Thyroid gland (tissue), 4 donors: ENCODE data around the gene FKBP4. TPM values are rescaled to one million over a fixed set of nuclear protein-coding genes. Genes with fewer than 3 reads are reported as not detected.

ENCODE experiments used
- DNase-seq, 2 donors: peaks; one replicate each; pipeline ENCODE4 v3.0.0-alpha.2; 2019
- H3K27ac ChIP-seq, 3 donors: fragments of 200-600 bp; sonication (generic); 1 replicate in 2 of 3; 2 replicates in 1 of 3; pipeline ENCODE4 v1.5.1; 2016 to 2019; ENCODE audit warnings: mild to moderate bottlenecking in 1 of 3, moderate library complexity in 1 of 3
- H3K27me3 ChIP-seq: fragments of 200-600 bp; sonication (generic); one replicate; pipeline ENCODE4 v1.5.1; 2019
- H3K36me3 ChIP-seq, 2 donors: fragments of 200-600 bp; sonication (generic); one replicate each; pipeline ENCODE4 v1.5.1; 2016 to 2019
- H3K4me1 ChIP-seq, 2 donors: fragments of 200-600 bp; sonication (generic); one replicate each; pipeline ENCODE4 v1.5.1; 2017 to 2019
- H3K4me3 ChIP-seq, 3 donors: fragments of 200-600 bp; sonication (generic); replicated peaks in 1 of 3; 1 replicate in 2 of 3; 2 replicates in 1 of 3; pipeline ENCODE4 v1.5.1; 2016; ENCODE audit warnings: mild to moderate bottlenecking in 1 of 3
- H3K9me3 ChIP-seq: fragments of 200-600 bp; sonication (generic); one replicate; pipeline ENCODE4 v1.5.1; 2017
- CTCF ChIP-seq, 6 experiments: fragments of 200-600 bp in 3 of 6; fragments of 450-650 bp in 3 of 6; sonication (generic) in 3 of 6; IDR thresholded peaks; one replicate each; pipeline ENCODE4 v1.5.1; 2016 to 2019; ENCODE audit warnings: antibody characterized with exemption in 6 of 6, mild to moderate bottlenecking in 2 of 6, inconsistent platforms in 1 of 6, moderate library complexity in 1 of 6
- POLR2A ChIP-seq, 2 donors: fragments of 450-650 bp; IDR thresholded peaks; one replicate each; pipeline ENCODE4 v1.6.1; 2017; ENCODE audit warnings: antibody characterized with exemption in 2 of 2, mild to moderate bottlenecking in 2 of 2, moderate library complexity in 1 of 2
- WGBS, 2 donors: methylation state at CpG; one replicate each; pipeline ENCODE4 v1.1.5; 2017; 5-methylcytosine and 5-hydroxymethylcytosine counted together
- intact Hi-C: fragments of 100-400 bp; cut with DNase I; formaldehyde crosslinking; loops from one replicate; pipeline ENCODE4 v1.15.1; 2023
- total RNA-seq, 4 donors: library from RNA; depleted of rRNA; stranded (reverse); fragments of >200 nt; gene quantifications; one replicate each; pipeline ENCODE4 v1.2.3, GENCODE V29; 2016

FKBP4 gene
- total RNA-seq, 4 donors from 2014 or later, result 43.5 to 69.9 (median 47.0) TPM

- Histone ChIP-seq H3K4me3 (peak overlapping the region; percentile 13 to 74 (median 59)), H3K27me3 (no peaks in the 10 kb centered on the region), H3K36me3 (peaks cover 25 to 31% of the 10 kb centered on the region in 2 donors), H3K27ac (peak overlapping the region in 2 of 3 donors; percentile 62 to 92), H3K4me1 (peaks cover 29 to 34% of the 10 kb centered on the region in 2 donors), H3K9me3 (no peaks in the 10 kb centered on the region)
- 6 to 7% methylated on average over 14 of the region's 14 CpGs for WGBS, 2 donors
- no peak for DNase-seq
- no peak for TF ChIP-seq POLR2A (IDR thresholded peaks at IDR 0.05)
- TF ChIP-seq CTCF (IDR thresholded peaks at IDR 0.05), result peak in 2 of 6 experiments; percentile 9 to 10
- intact Hi-C loops, result no loop called here
Observed at GRCh38 chr12:2796187-2796666, 1.5 kb downstream of the FKBP4 start.

GRCh38 chr12:2797721-2798418 is 3.1 kb downstream of the FKBP4 start:
- Histone ChIP-seq H3K27ac (peak overlapping the region in 1 of 3 donors; percentile 62), H3K4me3 (no peak overlapping the region), H3K4me1 (peaks cover 29 to 36% of the 10 kb centered on the region in 2 donors), H3K27me3 (no peaks in the 10 kb centered on the region), H3K9me3 (no peaks in the 10 kb centered on the region), H3K36me3 (peaks cover 40 to 46% of the 10 kb centered on the region in 2 donors)
- WGBS, 2 donors, result 58 to 69% methylated on average over 6 to 7 of the region's 7 CpGs
- TF ChIP-seq CTCF (IDR thresholded peaks at IDR 0.05) (no peak), POLR2A (IDR thresholded peaks at IDR 0.05) (no peak)
- intact Hi-C loops, result no loop called here
- peak; percentile 47 to 49 for DNase-seq

GRCh38 chr12:2800046-2800570 is 5.3 kb downstream of the FKBP4 start:
- Histone ChIP-seq H3K9me3 (no peaks in the 10 kb centered on the region), H3K4me1 (peaks cover 39 to 51% of the 10 kb centered on the region in 2 donors), H3K27me3 (no peaks in the 10 kb centered on the region), H3K36me3 (peaks cover 51 to 61% of the 10 kb centered on the region in 2 donors), H3K27ac (peak overlapping the region in 2 of 3 donors; percentile 31 to 42), H3K4me3 (no peak overlapping the region)
- 71 to 90% methylated on average over 3 of the region's 3 CpGs for WGBS, 2 donors
- intact Hi-C loops, result no loop called here
- DNase-seq, result no peak
- no peak for TF ChIP-seq POLR2A (IDR thresholded peaks at IDR 0.05)
- no peak for TF ChIP-seq CTCF (IDR thresholded peaks at IDR 0.05)

- 52 to 60% methylated on average over 15 to 16 of the region's 16 CpGs for WGBS, 2 donors
- H3K4me3 ChIP-seq, result no peak overlapping the region
- H3K4me1 ChIP-seq, result peaks cover 38 to 50% of the 10 kb centered on the region in 2 donors
- peaks cover 51 to 61% of the 10 kb centered on the region in 2 donors for H3K36me3 ChIP-seq
- no peaks in the 10 kb centered on the region for H3K9me3 ChIP-seq
- H3K27me3 ChIP-seq, result no peaks in the 10 kb centered on the region
- peak; percentile 77 to 78 for DNase-seq
- intact Hi-C loops, result no loop called here
- TF ChIP-seq POLR2A (IDR thresholded peaks at IDR 0.05) (no peak), CTCF (IDR thresholded peaks at IDR 0.05) (no peak)
- peak overlapping the region in 2 of 3 donors; percentile 31 to 42 for H3K27ac ChIP-seq
Observed at GRCh38 chr12:2801044-2801783, 6.4 kb downstream of the FKBP4 start.
